HG03378 (cell line): ENCODE data around the gene MDM4.
"Not testable (repeated sequence)": the region's sequence is repeated elsewhere in the genome, so short reads cannot be mapped to it uniquely, and the experiment has no call there.

Experiments
- ATAC-seq: cut with Tn5 transposase; IDR thresholded peaks from one replicate; pipeline ENCODE4 v1.9.1; 2021; ENCODE audit warnings: mild to moderate bottlenecking, moderate library complexity; ENCODE audit not compliant: unreplicated experiment

The MDM4 gene, protein sequence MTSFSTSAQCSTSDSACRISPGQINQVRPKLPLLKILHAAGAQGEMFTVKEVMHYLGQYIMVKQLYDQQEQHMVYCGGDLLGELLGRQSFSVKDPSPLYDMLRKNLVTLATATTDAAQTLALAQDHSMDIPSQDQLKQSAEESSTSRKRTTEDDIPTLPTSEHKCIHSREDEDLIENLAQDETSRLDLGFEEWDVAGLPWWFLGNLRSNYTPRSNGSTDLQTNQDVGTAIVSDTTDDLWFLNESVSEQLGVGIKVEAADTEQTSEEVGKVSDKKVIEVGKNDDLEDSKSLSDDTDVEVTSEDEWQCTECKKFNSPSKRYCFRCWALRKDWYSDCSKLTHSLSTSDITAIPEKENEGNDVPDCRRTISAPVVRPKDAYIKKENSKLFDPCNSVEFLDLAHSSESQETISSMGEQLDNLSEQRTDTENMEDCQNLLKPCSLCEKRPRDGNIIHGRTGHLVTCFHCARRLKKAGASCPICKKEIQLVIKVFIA

DNA sequence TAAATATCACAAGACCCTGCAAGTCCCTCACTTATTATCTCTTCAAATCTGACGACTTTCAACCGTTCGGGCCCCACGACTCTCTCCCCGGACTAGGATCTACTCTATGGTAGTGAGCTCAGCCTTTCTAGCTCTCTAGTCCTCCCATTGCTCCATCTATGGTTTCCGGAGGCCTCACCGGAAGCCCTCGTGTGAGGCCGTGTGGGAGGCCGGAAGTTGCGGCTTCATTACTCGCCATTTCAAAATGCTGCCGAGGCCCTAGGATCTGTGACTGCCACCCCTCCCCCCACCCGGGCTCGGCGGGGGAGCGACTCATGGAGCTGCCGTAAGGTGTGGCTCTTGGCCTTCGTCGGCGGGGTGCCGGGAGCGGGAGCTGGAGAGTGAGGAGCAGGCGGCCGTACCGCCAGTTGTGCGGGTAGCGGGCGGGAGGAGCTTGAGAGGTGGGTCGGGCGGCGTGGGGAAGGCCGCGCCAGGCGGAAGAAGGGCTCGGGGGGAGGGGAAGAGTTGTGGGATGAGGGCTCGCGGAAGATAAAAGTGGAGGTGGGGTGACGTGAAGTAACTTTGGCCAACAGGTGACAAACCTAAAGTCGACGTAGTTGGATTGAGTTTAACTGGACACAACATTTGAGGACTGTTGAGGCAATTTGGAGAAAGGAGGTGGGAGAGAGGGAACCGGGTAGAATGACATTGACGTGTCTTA is at the start of gene MDM4:
TSS of gene MDM4 (plus strand) at position 227 of the 700 bp plus-strand sequence. CDS start 9,113 bp downstream, outside the sequence.
- peak; percentile 68 for ATAC-seq

DNA sequence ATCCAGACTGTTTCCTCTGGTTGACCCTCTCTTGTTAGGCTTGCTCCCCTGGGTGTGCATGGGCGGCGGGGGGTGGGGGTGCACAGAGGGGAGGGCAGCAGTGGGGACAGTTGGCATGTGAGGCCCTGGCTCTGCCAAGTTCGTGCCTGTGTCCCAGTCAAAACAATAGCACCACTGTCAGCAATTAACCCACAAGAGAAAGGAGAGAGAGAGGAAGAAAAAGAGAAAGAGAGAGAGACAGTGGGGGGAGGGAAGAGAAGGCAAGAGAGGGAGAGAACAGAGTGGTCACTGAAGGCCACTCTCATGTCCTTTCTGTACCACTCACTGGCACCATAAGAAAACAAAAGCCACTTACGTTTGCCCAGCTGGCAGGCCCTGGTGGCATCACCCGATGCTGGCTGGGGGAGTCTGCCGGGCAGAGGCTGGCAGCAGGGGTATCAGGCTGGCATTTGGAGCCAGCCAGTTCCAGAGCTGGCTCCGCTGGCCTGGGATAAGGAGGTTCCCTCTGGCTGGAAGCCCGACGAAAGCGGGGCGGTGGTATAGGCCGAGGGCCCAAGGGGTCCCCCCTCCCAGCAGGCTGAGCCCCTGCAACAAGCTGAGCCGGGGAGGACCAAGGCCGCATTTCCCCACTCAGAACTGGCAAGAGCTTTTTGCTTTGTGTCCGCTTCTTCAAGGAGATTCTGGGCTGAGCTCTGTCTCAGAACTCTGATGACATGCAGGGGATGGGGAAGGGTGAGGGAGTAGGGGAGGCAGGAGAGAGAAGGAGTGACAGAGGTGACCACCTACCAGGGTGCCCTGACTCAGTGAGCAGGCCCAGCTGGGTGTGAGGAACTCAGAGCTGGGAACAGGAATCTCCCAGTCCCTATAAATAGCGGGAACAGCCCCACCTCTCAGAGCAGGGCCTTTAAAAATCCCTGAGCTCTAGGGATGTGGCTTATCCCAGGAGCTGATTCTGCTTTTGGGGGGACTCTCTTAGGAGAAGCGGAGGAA is 49.5 kb upstream of the MDM4 start:
- ATAC-seq: no peak

DNA sequence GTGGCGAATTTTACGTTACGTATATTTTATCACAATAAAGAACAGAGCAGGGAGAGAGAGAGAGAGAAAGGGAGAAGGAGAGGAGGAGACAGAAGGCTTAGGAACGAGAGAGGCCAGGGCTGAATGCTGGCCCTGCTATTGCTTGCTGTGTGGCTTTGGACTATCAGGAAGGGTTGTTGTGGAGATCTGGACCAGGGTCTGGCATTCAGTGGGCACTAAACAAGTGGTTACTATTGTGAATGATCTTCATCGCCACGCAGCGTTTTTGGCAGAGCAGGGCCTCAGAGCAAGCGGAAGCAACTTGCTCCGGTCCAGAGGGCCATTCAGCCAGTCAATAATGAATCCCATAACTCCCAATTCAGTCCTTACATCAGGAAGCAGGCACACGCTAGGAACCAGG is 48.0 kb upstream of the MDM4 start:
- ATAC-seq: no peak

DNA sequence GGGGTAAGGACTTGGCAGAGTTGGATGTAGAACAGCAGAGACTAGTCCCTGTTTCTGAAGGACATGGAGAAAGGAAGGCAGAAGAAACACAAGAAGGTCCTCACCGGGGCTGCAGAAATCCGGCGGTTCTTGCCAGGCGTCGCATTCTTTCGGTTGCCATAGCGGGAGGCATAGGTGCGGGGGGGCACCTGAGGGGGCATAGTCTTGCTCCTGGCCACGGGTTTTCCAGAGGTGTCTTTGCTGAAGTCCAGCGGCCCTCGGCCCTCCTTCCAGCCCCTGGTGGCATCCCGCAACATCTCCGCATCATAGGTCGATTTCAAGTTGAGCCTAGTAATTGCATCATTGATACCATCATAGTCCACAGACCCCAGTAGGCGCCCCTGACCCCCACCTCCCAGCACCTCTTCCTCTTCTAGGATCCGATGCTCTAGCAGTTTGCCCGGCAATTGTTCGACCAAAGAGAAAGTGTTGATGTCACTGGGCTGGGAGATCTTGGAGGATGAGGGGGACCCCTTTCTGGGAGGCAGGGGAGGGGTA is 47.4 kb upstream of the MDM4 start:
- ATAC-seq: no peak

DNA sequence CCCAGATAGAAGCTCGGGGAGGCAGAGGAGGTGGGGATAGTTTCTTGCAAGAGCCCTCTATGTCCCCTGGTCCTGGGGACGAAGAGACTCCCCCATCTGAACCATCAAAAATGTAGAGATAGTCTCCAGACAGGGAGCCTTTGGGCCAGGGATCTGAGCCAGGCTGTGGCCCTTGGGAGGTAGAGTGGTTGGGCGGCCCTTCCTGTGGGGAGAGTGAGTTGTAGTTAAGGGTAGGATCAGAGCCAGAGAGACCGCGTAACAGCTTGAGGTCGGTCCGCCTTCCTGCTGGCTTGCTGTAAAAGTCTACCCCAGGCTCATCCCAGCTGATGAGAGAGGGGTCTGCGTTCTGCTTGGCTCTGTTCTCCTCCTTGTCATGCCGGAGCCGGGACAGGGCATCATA is 46.9 kb upstream of the MDM4 start:
- no peak for ATAC-seq

DNA sequence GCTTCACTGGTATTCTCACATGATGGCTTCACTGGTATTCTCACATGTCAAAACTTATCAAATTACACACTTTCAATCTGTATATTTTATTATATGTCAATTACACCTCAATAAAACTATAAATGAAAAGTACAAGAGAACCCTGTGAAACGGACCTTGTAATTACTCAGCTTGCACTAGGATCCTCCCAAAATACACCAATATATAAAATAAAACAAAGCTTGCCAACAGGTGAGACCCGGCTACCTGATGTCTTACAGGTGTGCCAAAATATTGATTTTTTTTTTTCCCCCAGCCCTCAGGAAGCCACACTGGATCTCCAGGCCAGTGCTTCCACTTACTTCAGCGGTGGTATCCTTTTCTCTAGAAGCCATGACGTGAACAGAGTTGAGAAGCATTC is 44.5 kb upstream of the MDM4 start:
- ATAC-seq: no peak

DNA sequence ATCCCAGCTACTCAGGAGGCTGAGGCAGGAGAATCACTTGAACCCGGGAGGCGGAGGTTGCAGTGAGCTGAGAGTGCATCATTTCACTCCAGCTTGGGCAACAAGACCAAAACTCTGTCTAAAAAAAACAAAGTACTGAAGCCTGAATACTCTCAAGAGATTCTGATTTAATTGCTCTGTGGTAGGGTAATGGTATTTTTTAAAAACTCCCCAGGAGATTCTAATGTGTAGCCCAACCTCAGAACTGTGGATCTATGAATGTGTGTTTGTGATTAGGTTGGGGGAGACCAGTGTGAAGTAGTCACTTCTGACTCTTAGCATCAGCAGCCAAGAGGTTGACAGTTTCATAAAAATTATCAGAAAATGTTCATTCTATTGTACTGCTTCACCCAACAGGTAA is 43.5 kb upstream of the MDM4 start:
- no peak for ATAC-seq

DNA sequence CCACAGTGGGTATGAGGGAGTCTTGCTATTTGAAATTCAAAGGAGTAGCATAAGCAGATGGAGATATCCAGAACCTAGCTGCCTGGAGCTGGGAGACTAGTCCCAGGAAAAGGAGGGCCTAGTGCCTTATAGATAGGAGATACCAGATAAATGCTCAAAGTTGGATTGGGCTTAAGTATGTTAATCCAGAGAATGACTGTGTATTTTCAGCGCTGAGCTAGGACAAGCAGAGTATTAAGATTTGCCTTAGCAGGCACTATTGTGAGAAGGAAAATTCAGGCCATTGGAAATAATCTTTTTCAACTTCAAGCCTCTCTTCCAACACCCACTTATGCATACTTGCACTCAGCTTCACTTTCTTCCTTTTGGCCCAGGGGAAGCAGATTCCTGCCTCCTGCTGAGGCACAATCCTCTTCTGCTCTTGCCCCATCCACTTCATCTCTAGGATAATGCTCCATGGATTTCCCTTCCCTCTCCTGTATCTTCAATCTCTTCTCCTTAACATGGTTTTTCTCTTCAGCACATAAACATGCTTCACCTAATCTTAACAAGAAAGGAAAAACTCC is 42.7 kb upstream of the MDM4 start:
- no peak for ATAC-seq

DNA sequence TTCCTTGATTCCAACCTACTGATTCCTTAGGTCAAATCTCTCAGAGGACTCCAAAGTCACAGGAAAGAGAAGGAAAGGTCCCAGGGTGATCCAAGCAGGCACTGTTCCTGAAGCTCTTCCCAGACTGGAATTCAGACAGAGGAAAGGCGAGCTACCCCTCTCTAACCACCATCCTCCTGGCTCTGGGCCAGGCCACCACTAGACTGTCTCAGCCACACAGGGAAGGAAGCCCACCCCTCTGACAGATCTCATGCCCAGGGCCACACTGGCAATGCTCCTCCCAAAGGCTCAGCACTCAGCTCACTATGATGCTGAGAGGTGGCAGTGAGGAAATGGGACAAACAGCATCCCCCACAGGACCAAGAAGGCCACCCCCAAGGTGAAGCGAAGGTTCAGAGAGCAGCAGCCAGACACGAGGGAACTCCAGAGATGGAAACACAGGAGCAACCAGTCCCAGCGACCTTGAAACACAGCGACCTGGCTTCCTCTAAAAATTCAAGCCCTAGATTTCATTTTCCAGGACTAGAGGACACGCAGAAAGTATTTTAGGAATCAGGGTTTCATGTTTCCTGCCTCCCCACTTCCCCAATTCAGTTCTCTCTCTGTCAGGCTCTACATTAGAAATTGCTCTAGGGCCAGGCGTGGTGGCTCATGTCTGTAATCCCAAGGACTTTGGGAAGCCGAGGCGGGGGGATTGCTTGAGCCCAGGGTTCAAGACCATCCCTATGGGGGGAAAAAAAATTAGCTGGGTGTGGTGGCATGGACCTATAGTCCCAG is 40.4 kb upstream of the MDM4 start:
- no peak for ATAC-seq

DNA sequence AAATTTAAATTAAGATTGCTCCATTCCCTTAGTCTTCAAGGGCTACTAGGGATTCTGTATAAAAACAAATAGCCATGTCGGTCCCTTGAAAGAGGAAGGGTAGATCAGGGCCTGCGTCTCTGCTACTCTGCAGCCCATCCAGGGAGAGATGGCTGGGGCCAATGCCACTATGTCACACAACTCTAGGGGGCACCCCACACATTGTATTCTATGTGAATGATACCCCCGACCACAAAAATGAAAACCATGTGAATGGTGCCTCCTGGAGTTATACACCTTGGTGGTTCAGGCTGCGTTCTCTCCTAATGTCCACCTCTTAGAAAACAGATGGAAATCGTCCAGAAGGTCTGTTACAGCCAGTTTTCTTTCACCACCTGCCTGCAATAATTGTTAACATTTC is 39.6 kb upstream of the MDM4 start:
- ATAC-seq: no peak

DNA sequence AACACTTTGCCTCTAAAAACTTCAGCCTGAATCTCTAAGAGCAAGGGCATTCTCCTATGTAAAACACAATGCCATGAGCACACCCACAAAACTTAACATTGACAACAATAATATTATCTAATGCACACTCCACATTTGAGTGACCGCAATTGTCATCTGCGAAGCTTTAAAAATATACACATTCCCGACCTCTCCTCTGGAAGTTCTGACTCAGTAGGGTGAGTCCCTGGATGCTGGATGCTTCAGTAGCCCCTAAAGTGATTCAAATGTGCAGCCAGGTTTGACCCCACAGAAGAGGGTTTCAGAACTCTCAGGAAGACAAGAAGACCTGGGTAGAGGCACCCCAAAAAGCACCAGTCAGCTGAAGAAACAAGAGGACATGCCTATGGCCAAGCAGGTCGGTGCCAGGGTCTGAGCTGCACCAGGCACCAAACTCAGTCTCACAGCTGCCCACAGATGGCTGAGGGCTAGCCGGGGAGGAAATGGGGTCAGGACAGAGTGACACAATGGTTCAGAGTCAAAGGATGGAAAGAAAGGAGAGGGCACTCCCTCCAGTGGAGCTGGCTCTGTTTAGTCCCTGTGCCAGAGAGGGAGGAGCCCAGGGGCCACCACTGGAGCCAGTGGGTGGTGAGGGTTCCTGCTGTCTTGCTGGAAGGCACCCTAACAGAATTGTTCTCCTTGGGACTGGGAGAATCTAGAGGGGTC is 39.0 kb upstream of the MDM4 start:
- no peak for ATAC-seq

DNA sequence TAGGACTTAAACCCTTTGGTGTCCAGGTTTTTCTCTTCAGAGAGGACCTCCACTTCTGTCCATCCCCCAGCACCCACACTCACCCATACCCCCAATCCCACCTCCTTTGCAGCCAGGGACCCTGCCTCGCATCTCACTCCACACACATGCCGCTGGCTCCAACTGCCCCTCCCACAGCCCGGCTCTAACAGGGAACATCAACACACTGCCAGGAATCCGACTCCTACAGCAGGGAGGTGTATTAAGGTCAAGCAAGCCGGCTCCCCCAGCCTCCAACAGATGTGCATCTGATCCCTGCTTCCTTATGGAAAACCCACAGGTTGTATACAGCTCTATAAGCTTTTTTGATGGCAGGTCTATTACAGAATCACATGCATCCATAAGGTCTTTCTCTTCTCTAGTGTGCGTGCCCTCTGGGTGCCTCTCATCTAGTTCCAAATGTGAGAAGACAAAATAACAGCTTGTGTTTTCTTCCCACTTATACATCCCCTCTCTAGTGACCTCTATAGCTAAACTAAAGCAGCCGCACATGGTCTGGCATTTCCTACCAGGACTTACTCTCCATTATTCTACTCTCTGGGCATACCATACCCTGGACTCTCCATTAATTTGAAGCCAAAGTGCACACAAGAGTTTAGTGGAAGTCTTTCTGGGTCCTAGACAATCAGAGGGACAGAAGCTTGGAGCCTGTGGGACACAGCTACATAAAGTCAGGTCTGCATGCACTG is 37.9 kb upstream of the MDM4 start:
- ATAC-seq: no peak

DNA sequence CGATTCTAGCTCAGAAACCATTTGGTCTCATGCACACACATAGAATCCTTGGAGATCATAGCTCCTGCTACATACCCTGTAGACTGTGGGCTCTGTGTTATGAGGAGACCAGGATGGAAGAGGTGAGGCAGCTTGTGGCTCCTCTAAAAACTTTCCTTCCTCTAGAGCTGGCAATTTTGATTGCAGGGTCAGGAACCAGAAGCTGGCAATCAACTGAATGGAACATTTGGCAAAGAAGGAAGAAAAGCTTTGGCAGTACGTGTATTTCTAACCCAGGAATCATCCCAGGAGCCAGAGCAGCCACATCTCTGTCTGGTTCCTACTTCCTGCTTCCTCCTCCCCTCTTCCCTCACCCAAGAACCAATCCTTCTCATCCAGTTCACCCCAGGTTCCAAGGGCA is 37.3 kb upstream of the MDM4 start:
- ATAC-seq: no peak

DNA sequence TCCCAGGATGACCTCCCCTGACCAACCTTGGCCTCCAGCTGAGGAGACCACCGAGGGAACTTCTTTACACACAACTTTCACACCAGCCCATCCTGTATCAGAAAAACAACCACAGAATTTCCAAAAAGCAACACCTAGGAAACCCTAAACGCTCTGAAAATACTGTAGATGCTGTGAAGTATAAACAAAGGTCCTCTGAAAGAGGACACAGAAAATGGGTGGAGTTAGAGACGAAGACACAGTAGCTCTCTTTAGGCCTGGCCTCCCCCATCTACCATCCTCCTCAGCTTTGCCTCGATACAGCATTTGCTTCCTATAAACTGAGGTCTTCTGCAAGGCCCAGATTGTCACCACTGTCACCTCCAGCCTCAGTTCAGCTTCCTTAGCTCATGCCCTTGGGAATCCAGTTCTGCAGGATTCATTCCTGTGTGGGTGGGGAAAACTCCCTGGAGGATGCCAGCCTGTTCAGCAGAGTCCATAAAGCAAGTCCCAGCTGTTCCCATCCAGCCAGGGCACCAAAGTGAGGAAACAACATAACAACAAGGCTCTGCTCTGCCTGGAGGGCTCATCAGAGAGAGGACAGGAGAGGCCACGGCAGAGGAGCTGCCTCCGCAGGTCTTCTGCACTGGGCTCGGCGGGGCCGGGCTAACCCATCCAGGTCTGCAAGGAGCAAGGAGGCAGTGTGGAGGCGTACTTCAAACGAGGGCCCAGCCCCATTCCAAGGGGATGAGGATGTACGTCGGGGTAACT is 36.6 kb upstream of the MDM4 start:
- ATAC-seq: no peak

DNA sequence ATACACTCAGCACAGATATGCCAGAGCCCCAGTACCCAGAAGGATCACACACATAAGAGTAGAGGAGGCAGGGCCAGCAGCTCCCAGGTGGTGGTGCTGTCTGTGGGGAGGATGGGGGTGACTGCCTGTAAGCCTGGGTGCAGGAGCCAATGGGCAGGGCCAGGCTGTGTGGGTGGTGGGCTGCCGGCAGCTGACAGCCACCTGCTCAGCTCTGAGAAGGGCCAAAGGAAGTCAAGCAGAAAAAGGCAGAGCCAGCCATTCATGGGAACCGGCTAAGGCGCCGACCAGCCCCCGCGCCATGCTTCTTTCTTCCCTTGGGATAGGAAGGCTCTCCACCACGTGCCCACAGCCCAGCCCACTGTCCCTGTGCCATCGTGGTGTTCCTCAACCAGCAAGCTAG is 35.7 kb upstream of the MDM4 start:
- peak; percentile 56 for ATAC-seq

DNA sequence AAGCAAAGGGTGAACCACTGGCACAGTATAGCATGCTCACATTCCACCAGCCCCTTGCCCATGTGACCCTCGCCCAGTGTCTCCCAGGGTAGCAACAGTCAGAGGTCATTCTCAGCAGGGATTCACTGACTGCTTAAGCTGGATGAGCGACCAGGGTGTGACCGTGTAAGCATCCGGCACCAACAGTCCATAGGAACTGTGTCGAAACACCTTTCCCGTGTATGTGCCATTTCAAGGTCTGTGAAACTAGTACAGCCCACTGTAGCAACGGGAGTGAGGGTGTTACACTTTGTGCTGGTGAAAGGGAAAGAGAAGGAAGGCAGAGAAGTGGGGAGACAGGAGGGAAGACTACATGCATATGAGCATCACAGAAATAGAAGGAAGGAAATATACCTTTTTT is 32.4 kb upstream of the MDM4 start:
- ATAC-seq: no peak

DNA sequence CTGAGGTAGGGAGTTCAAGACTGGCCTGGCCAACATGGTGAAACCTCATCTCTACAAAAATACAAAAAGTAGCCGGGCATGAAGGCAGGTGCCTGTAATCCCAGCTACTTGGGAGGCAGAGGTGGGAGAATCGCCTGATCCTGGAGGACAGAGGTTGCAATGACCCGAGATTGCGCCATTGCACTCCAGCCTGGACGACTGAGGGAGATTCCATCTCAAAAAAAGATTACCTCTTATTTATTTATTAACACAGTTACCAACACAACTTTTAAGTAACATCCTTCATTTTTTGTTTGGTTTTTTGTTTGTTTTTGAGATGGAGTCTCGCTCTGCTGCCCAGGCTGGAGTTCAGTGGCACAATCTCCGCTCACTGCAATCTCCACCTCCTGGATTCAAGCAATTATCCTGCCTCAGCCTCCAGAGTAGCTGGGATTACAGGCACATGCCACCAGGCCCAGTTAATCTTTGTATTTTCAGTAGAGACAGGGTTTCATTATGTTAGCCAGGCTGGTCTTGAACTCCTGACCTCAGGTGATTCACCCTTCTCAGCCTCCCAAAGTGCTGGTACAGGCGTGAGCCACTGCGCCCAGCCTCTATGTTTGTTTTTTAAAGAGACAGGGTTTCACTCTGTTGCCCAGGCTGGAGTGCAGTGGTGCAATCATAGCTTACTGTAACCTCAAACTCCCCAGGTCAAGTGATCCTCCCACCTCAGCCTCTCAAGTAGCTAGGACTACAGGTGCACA is 29.5 kb upstream of the MDM4 start:
- not testable (repeated sequence) for ATAC-seq
